Thoracic aorta (tissue), 2 donors: ENCODE data around the gene CNPY3. TPM values are rescaled to one million over a fixed set of nuclear protein-coding genes. Genes with fewer than 3 reads are reported as not detected.

Source experiments
- ATAC-seq: fragments of 150-250 bp; one replicate; pipeline ENCODE4 v1.8.0; 2017; ENCODE audit warnings: low read depth; ENCODE audit not compliant: insufficient number of reproducible peaks, low FRiP score
- DNase-seq: peaks from one replicate; pipeline ENCODE4 v3.0.0-alpha.2; 2020; ENCODE audit warnings: low spot score
- H3K27ac ChIP-seq, 2 donors: fragments of 200-600 bp; sonication (generic); 1 replicate in 1 of 2; 2 replicates in 1 of 2; pipeline ENCODE4 v1.5.1; 2016; ENCODE audit warnings: mild to moderate bottlenecking in 2 of 2, moderate library complexity in 2 of 2
- H3K27me3 ChIP-seq: fragments of 200-600 bp; sonication (generic); replicated peaks from 2 replicates; pipeline ENCODE4 v1.6.0; 2016; ENCODE audit warnings: mild to moderate bottlenecking; ENCODE audit not compliant: insufficient read depth
- H3K36me3 ChIP-seq: fragments of 200-600 bp; sonication (generic); one replicate; pipeline ENCODE4 v1.5.1; 2016
- H3K4me1 ChIP-seq, 2 donors: fragments of 200-600 bp; sonication (generic); 1 replicate in 1 of 2; 2 replicates in 1 of 2; pipeline versions ENCODE4 v1.5.1 to v1.6.0; 2016; ENCODE audit warnings: low read depth in 2 of 2, mild to moderate bottlenecking in 1 of 2; ENCODE audit not compliant: control insufficient read depth in 1 of 2
- H3K4me3 ChIP-seq: fragments of 200-600 bp; sonication (generic); 2 replicates; pipeline ENCODE4 v1.5.1; 2016; ENCODE audit warnings: mild to moderate bottlenecking
- H3K9me3 ChIP-seq: fragments of 200-600 bp; sonication (generic); 2 replicates; pipeline ENCODE4 v1.5.1; 2016
- total RNA-seq, 2 donors: library from RNA; depleted of rRNA; stranded (reverse); fragments of >200 nt; gene quantifications; one replicate each; pipeline versions ENCODE4 v1.1.0 to v1.2.3, GENCODE V29; 2016
- TF ChIP-seq, protein P1 (sequence below): fragments of 200-600 bp; sonication (generic); IDR thresholded peaks from one replicate; pipeline ENCODE4 v1.5.1; 2019; ENCODE audit warnings: antibody characterized with exemption

CNPY3 gene
- total RNA-seq, 2 donors from 2014 or later: 33.7 to 40.3 TPM

DNA sequence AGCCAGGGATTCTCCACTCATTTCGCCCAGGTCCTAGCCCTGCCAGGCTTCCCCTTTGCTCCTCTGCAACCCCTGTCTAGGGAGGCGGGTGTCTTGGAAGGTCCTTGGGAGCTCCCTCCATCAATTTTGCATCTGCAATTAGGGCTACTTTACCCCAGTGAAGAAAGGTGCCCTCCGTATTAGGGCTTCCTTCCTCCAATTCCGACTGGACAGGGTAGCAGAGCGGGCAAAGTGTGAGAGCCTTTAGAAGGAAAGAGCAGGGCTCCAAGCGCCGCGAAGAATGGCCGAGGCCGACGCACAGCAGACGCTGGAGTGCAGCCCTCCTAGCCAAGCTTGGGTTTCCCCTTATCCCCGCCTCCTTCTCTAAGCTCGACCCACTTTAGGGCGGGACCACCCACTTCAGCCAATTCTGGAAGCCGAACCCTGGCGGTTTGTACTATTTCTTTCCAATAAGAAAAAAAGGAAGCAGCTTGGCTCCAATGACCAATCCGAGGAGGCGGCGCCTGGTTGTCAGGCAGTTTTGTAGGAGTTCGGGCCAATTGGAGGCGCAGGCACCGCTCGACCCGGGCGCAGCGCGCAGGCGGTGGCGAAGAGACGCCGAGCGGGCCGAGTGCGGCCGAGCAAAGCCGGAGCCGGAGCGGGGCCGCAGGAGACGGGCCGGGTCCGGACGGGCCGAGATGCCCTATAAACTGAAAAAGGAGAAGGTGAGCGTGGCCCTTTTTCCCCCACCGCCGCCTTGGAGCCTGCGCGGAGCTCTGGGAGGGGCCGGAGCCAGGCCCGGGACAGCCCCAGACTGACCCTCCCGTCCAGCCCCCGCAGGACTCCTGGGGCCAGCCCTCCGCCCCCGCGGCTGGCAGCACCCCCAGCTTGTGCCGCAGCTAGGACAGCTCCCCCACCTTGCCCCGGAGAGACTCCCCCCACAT is 55.0 kb downstream of the CNPY3 start, which contains the start of gene PPP2R5D:
PPP2R5D (plus strand) TSS at position 570 of the 923 bp plus-strand sequence; CDS start at position 678, 108 bp downstream.
- H3K27ac ChIP-seq: peak within 1 kb of the TSS; percentile 76 to 88
- peak; percentile 97 for DNase-seq
- peaks cover 36 to 61% of the 10 kb centered on the region in 2 donors for H3K4me1 ChIP-seq
- H3K36me3 ChIP-seq: peaks cover 4% of the 10 kb centered on the region
- peak; percentile 98 for ATAC-seq
- no peaks in the 10 kb centered on the region for H3K9me3 ChIP-seq
- H3K4me3 ChIP-seq: peak within 1 kb of the TSS; percentile 90
- H3K27me3 ChIP-seq: no peaks in the 10 kb centered on the region
- TF ChIP-seq, protein P1, sequence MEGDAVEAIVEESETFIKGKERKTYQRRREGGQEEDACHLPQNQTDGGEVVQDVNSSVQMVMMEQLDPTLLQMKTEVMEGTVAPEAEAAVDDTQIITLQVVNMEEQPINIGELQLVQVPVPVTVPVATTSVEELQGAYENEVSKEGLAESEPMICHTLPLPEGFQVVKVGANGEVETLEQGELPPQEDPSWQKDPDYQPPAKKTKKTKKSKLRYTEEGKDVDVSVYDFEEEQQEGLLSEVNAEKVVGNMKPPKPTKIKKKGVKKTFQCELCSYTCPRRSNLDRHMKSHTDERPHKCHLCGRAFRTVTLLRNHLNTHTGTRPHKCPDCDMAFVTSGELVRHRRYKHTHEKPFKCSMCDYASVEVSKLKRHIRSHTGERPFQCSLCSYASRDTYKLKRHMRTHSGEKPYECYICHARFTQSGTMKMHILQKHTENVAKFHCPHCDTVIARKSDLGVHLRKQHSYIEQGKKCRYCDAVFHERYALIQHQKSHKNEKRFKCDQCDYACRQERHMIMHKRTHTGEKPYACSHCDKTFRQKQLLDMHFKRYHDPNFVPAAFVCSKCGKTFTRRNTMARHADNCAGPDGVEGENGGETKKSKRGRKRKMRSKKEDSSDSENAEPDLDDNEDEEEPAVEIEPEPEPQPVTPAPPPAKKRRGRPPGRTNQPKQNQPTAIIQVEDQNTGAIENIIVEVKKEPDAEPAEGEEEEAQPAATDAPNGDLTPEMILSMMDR: peak; percentile 9

DNA sequence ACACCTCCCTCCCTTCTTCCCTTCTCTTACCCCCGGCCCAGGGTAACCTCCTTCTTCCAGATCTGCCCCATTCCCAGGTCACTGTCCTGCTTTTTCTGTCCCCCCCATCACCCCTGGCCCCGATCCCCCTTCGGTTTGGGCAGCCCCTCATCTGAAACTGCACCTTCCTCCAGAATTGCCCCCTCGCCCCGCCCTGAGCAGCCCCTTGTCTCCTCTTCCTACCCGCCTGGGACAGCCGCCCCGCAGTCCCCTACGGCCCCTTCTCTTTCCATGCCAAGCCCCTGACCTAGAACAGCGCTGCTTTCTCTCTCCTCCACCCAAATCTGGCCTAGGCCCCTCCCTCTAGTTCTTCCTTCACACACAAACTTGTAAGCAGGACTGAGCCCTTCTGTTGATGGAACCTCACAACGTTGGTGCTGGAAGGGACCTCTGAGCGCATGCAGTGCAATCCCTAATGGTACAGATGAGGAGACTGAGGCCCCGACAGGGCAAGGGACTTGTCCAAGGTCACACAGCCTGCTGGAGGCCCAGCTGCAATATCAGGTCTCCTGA is 55.7 kb downstream of the CNPY3 start:
- Histone ChIP-seq H3K27me3 (no peaks in the 10 kb centered on the region), H3K9me3 (no peaks in the 10 kb centered on the region), H3K36me3 (peaks cover 11% of the 10 kb centered on the region), H3K4me3 (peak overlapping the region; percentile 90), H3K27ac (peak overlapping the region; percentile 76 to 79), H3K4me1 (peaks cover 32 to 53% of the 10 kb centered on the region in 2 donors)
- TF ChIP-seq, protein P1: no peak
- DNase-seq (no peak), ATAC-seq (no peak)

DNA sequence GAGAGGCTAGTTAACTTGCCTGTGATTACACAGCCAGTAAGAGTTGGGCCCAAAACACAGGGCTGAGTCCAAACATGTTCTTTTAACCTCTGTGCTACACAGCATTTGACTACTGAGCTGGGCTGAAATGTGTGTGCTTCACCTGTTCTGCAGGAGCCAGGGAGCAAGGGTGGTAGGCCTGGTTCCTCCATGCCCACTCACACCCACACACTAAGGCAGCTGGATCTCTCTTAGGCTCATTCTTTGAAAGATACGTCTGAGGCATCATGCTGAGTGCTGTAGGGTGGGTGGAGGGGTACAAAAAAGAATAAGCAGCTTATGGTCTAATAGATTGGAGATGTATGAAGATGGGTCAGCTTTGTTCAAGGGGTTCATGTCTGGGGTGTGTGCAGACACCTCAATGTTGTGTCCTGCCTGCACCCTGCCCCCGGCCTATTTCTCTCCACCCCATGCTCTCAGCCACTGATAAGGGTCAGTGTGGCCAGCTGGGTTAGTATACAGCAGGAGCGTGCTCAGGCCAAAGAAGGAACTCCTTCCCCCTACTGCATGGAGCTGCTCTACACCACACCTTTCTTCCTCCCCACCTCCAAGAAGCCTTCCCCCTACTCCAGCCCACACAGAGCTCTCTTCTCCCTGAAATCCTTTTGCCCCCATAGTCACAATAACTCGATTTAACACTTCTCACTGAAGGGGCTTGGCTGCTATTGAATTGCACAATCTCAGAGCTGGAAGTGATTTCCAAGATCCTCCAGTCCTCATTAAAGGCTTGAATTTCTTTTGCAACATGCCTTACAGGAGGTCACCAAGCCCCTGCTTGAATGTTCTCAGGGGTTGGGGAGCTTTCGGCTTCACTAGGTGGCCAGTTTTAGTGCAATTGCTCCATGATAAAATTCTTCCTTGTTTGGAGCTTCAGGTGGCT is 58.5 kb downstream of the CNPY3 start:
- Histone ChIP-seq H3K4me3 (no peak overlapping the region), H3K9me3 (no peaks in the 10 kb centered on the region), H3K27me3 (no peaks in the 10 kb centered on the region), H3K4me1 (peaks cover 32 to 50% of the 10 kb centered on the region in 2 donors), H3K36me3 (peaks cover 16% of the 10 kb centered on the region), H3K27ac (no peak overlapping the region)
- TF ChIP-seq, protein P1: no peak
- ATAC-seq (no peak), DNase-seq (no peak)

- H3K4me1 ChIP-seq: peaks cover 30 to 44% of the 10 kb centered on the region in 2 donors
- no peaks in the 10 kb centered on the region for H3K9me3 ChIP-seq
- no peak for ATAC-seq
- no peak for DNase-seq
- H3K27me3 ChIP-seq: no peaks in the 10 kb centered on the region
- TF ChIP-seq, protein P1: no peak
- no peak overlapping the region for H3K27ac ChIP-seq
- H3K36me3 ChIP-seq: peaks cover 16% of the 10 kb centered on the region
- H3K4me3 ChIP-seq: no peak overlapping the region
Observed at GRCh38 chr6:42988486-42989020, 59.3 kb downstream of the CNPY3 start.

Other genes with a start within 250 kb of the CNPY3 start
- gene PRPH2, start 206.9 kb upstream of the CNPY3 start, total RNA-seq: under 1 TPM in 1 of 2 donors, not detected in 1; 0.78 TPM
- gene TBCC, start 183.4 kb upstream of the CNPY3 start, total RNA-seq: 10 to 100 TPM; 26.4 to 33.8 TPM
- 10 to 100 TPM; 16.5 to 18.8 TPM for gene BICRAL, start 147.4 kb upstream of the CNPY3 start, total RNA-seq
- gene RPL7L1, start 49.9 kb upstream of the CNPY3 start, total RNA-seq: 10 to 100 TPM; 55.5 to 75.8 TPM
- not detected for gene PTCRA, start 13.4 kb upstream of the CNPY3 start, total RNA-seq
- gene GNMT, start 31.3 kb downstream of the CNPY3 start, total RNA-seq: 1 to 10 TPM in 1 of 2 donors, not detected in 1; 3.3 TPM
- 10 to 100 TPM in 1 of 2 donors, 1 to 10 TPM in 1; 6.8 to 34.3 TPM for gene PEX6, start 49.7 kb downstream of the CNPY3 start, total RNA-seq
- 10 to 100 TPM; 20.1 to 37.1 TPM for gene PPP2R5D, start 55.1 kb downstream of the CNPY3 start, total RNA-seq
- gene MEA1, start 84.5 kb downstream of the CNPY3 start, total RNA-seq: 10 to 100 TPM; 41.2 to 49.6 TPM
- gene KLHDC3, start 84.8 kb downstream of the CNPY3 start, total RNA-seq: 100 to 1,000 TPM in 1 of 2 donors, 10 to 100 TPM in 1; 87.3 to 105 TPM
- 10 to 100 TPM; 61.6 to 76.2 TPM for gene RRP36, start 92.1 kb downstream of the CNPY3 start, total RNA-seq
- gene CUL7, start 124.4 kb downstream of the CNPY3 start, total RNA-seq: 10 to 100 TPM; 10.0 to 14.8 TPM
- 10 to 100 TPM in 1 of 2 donors, 1 to 10 TPM in 1; 7.4 to 10.6 TPM for gene MRPL2, start 130.0 kb downstream of the CNPY3 start, total RNA-seq
- 10 to 100 TPM; 22.9 to 33.5 TPM for gene KLC4, start 130.2 kb downstream of the CNPY3 start, total RNA-seq
- gene PTK7, start 146.8 kb downstream of the CNPY3 start, total RNA-seq: 1 to 10 TPM; 4.5 to 6.8 TPM
- 10 to 100 TPM; 79.5 to 99.0 TPM for gene SRF, start 241.8 kb downstream of the CNPY3 start, total RNA-seq